GM21447 (cell line): ENCODE data around the gene CTCF.

Experiments used
- ATAC-seq: cut with Tn5 transposase; IDR thresholded peaks from one replicate; pipeline ENCODE4 v1.9.1; 2021; ENCODE audit not compliant: unreplicated experiment

Gene CTCF

DNA sequence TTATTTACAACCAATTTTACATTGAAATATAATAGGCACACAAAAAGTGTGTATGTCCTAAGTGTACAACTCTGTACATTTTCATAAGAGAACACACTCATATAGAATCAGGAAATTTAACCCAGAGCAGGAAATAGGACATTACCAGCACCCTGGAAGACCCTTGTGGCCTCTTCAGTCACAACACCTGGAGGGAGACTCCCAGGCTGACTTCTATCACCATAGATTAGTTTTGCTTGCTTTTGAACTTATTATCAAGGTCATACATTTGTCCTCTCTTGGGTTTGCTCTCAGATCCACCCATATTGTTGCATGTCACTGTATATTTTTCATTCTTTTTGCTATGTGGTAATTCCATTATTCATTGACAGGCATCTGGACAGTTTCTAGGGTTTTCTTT lies 27.9 kb upstream of the CTCF start:
- no peak for ATAC-seq

DNA sequence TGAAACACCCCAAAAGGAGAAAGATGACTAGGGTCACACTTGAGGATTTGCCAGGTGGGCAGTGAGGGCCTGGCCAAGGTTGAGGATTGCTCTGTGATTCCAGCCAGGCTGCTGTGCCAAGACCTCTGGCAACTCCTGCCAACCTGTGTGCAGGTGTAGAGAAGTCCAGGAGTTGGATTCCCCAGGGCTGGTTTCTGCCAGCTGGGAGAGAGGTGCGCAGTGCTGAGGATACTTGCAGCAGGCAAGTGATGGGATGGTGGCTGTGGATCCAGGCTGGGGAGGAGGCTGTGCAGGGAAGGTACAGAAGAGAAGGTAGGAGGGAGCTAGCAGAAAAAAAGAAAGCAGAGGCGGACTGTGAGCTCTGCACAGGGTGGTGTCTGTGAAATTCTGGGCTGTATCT lies 27.1 kb upstream of the CTCF start:
- no peak for ATAC-seq

DNA sequence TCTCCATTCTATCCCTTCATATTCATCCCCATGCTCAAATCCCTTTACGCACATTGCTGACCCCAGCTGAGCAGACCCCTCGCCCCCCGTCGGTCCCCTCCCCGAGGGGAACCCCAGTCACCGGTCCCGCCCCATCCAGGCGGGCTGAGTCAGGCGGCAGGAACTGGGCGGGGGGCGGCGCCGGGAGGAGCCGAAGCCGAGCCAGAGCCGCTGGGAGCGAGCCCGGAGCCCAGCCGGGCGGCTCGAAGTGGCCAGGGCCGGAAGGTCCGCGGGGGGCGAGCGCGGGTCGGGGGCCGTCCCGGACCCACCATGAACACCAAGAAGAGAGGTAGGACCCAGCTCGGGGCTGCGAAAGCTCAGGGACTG lies 25.1 kb upstream of the CTCF start:
- peak; percentile 37 for ATAC-seq

- peak; percentile 35 for ATAC-seq
These were observed 24.4 kb upstream of the CTCF start for GRCh38 chr16:67537636-67538591.

DNA sequence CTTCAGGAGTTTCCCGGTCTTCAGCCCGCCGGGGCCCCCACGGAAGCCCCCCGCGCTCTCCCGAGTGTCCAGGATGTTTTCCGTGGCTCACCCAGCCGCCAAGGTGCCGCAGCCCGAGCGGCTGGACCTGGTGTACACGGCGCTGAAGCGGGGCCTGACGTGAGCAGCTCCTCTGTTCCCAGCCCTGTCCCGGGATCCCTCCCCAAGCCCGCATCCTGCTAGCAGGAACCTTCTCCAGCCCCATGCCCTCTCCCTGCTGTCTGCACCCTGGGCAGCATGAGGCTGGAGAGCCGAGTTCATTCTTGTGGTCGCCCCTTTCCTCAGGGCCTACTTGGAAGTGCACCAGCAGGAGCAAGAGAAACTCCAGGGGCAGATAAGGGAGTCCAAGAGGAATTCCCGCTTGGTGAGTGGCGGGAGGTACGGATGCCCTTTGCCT lies 23.6 kb upstream of the CTCF start:
- ATAC-seq, result no peak

DNA sequence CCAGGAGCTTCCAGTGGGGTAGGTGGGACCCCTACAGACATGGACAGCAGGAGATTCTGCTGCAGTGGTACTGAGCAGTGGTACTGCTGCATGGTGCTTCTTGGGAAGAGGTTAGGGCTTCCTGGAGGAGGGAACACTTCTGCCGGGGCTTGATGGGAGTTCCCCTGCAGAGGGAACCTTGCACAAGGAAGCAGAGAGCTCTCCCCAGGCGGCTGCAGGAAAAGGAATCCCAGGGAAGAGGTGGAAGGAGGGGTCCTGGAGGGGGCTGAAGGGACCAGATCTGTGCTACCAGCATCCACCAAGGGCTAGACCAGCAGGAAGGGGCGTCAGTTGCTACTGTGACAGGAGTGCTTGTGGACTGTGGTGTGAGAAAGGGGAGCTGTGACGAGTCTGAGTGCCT lies 23.1 kb upstream of the CTCF start:
- no peak for ATAC-seq

- no peak for ATAC-seq
These were observed 22.4 kb upstream of the CTCF start for GRCh38 chr16:67539691-67540635.

DNA sequence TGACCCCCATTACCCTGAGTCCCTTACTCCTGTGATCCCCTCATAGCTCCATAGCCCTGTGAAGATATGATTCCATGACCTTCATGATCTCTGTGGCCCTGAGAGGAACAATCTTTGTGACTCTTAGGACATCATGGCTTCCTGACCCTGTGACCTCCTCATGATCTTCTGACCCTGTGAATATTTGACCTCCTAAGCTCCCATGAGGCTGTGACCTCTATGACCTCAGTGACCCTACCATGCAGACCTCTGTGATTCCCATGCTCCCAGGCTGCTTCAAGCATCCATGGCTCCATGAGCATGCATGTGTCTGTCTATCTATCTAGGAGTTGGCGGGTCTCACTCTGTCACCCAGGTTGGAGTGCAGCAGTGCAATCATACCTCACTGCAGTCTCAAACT lies 21.6 kb upstream of the CTCF start:
- ATAC-seq, result no peak

DNA sequence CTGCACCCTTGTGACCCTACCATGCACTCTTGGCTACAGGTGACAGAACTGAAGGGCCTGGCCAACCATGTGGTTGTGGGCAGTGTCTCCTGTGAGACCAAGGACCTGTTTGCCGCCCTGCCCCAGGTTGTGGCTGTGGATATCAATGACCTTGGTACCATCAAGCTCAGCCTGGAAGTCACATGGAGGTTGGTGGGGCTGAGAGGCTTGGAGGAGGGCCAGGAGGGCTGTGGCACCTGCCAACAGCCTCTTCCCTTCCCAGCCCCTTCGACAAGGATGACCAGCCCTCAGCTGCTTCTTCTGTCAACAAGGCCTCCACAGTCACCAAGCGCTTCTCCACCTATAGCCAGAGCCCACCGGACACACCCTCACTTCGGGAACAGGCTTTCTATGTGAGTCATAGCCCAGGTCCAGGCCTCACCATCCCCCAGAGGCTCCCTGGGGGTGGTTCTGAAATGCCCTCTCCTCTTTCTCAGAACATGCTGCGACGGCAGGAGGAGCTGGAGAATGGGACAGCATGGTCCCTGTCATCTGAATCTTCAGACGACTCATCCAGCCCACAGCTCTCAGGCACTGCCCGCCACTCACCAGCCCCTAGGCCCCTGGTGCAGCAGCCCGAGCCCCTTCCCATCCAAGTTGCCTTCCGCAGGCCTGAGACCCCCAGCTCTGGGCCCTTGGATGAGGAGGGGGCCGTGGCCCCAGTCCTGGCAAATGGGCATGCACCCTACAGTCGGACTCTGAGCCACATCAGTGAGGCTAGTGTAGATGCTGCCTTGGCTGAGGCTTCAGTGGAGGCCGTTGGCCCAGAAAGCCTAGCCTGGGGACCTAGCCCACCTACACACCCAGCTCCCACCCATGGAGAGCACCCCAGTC lies 20.7 kb upstream of the CTCF start:
- no peak for ATAC-seq

DNA sequence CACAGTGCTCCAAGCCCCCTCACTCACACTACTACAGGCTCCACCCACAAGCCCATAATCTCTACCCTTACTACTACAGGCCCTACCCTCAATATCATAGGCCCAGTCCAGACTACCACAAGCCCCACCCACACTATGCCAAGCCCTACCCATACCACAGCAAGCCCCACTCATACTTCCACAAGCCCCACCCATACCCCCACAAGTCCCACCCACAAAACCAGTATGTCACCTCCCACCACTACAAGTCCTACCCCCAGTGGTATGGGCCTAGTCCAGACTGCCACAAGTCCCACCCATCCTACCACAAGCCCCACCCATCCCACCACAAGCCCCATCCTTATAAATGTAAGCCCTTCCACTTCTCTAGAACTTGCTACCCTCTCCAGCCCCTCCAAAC lies 19.9 kb upstream of the CTCF start:
- no peak for ATAC-seq

GRCh38 chr16:67543036-67543435 lies 19.3 kb upstream of the CTCF start:
- ATAC-seq, result no peak

GRCh38 chr16:67543582-67543981 lies 18.7 kb upstream of the CTCF start:
- no peak for ATAC-seq

GRCh38 chr16:67544329-67544841 lies 17.9 kb upstream of the CTCF start:
- no peak for ATAC-seq

DNA sequence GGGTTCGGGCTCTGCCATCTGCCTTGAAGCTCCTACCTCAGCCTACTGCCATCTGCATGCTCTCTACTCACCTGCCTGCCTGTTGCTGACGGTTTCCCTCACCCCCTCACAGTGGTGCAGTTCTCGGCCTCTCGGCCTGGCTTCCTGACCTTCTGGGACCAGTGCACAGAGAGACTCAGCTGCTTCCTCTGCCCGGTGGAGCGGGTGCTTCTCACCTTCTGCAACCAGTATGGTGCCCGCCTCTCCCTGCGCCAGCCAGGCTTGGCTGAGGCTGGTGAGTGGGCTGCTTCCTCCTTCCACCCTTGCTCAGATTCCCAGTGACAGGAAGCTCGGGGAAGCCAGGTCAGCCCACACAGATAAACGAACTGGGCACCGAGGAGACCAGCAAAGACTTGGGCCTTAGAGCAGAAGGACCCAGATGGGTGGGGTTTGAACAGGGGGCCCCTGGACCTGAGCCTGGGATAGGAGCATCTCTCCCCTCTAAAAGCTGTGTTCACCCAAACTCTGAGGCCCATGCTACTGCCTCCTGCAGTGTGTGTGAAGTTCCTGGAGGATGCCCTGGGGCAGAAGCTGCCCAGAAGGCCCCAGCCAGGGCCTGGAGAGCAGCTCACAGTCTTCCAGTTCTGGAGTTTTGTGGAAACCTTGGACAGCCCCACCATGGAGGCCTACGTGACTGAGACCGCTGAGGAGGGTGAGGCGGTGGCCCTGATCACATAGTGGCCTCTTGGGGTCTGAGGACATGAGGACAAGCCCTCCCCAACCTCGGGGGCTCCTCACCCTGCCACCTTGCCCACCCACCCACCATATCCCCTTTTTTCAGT lies 17.3 kb upstream of the CTCF start:
- no peak for ATAC-seq

GRCh38 chr16:67545665-67546024 lies 16.7 kb upstream of the CTCF start:
- ATAC-seq, result no peak

GRCh38 chr16:67546091-67546501 lies 16.2 kb upstream of the CTCF start:
- ATAC-seq, result no peak

DNA sequence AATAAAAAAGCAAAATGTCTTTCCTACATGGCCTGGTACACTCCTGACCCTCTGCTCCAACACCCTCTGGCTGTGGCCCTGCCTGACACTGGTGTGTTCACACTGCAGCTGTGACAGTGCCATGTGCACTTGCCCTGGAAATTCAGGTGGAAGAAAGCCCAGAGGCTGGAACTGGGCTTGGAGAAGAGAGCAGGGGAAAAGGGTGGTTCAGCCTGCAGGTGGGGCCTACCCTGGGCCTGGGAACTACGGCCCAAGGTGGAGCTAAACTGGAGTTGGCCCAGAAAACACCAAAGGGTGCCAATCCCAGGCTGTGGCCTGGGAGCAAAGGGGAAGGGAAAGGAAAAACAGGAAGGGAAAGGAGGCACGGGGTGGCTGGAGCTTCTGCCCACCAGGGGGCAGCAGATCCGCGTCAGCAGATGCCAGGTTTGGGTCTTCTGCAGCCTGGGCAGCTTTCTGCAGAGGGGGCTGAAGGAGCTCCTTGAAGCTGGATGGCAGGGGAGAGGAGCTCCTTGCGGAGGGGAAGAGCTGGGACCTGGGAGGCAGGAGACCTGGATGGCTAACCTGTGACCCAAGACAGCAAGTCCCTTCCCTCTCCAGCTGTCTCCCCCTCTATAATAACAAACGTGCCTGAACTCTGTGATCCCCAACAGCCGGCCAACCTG lies 15.4 kb upstream of the CTCF start:
- ATAC-seq, result no peak

DNA sequence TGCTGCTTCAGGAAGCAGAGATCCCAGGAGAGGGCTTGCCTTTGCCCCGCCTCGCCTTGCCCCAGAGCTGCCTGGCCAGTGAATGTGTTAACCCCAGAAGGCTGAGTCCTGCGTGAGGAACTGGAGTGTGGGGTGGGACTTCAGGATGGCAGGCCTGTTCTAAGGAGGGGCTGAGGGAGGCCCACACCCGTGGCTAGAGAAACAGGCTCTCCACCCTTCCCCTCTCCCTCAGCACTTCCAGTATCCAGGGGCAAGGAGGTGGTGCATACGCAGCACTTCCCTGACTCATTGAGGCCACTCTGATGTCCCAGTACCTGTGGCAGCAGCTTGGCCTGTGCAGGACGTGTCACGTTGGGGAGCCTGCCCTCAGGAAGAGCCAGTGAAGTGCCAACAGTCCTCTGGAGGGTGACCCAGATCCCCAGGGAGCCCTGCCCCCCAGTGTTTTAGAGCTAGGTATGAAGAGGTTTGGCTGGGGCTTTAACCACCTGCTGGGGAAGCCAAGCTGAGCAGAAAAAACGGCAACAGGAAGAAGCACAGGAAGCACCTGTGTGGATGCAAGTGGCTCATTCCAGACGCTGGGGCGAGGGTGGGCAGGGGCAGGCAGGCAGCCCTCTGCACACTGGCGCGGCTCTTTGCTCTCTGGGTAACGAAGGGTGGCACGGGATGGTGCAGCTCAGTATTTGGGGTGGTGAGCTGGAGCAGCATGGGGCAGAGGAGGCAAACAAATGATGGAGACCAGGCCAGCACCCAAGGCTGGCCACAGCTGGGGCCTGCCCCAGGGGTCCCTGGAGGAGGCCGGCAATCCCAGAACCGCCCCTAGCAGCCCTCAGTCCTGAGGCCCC lies 14.7 kb upstream of the CTCF start:
- peak; percentile 48 for ATAC-seq
